Measurements from ENCODE around the gene ZNF827.

The ZNF827 gene

GRCh38 chr4:145934434-145935047, 4.1 kb downstream of the ZNF827 start:
- DNase-seq, result no peak

DNA sequence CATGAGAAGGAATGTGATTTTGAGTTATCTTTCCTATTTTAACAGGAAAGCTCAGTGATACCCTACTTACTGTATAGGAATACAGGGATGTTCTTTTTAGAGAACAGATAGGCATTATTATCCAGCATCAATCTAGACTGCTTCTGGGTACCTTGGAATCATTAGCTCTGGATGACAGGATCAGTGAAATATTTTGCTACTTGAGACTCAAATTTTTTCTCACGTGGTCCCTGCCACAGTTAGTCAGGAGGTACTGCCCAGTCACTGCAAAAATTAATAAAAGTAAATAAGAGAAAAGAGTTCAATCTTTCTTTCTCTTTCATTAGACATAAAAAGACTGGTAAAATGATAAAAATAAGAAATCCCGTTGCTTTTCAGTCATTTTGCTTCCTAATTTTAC, 5.5 kb downstream of the ZNF827 start:
- no peak for DNase-seq

- DNase-seq, result no peak
These were observed 7.2 kb downstream of the ZNF827 start for GRCh38 chr4:145931403-145931802.

GRCh38 chr4:145930592-145930991, 8.0 kb downstream of the ZNF827 start:
- DNase-seq, result no peak

- no peak for DNase-seq
These were observed 9.0 kb downstream of the ZNF827 start for GRCh38 chr4:145929415-145930178.

- no peak for DNase-seq
These were observed 9.9 kb downstream of the ZNF827 start for GRCh38 chr4:145928748-145929147.

DNA sequence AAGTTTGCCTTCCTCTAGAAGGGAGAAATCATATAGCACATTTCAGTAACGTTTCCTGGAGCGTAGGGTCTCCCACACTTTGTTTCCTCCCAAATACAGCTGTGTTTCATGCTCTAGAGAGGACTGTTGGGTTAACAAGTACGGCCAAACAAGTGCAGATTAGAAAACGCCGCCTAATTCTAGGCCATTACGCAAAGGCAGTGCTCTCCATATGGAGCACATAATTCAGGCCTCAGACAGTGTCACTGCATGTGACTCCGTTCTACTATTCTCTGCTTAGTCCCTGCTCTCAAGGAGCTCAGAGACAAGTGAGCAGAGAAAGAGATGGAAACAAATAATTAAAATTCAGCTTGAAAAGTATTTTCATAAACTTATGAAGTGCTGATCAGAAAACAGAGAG, 11.6 kb downstream of the ZNF827 start:
- DNase-seq, result no peak

- no peak for DNase-seq
These were observed 17.4 kb downstream of the ZNF827 start for GRCh38 chr4:145921231-145921630.

DNA sequence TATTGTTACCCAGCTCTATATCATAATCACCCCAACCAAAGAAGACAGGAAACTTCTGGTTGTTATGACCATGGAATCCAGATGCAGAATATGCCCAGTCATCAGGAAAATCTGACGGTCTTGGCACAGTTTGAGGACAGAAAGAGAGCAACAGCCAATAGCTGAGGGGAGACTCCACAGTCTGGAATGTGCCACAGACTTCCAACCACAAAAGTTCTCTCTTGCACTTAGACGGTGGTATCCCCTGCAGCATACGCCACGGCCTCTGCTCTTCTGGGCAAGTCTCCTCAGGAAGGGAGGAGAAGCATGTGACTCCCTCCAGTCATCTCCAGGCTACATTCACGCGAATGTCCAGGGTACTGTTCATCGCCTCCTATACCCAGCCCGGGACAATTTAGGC, 18.4 kb downstream of the ZNF827 start:
- DNase-seq, result no peak

DNA sequence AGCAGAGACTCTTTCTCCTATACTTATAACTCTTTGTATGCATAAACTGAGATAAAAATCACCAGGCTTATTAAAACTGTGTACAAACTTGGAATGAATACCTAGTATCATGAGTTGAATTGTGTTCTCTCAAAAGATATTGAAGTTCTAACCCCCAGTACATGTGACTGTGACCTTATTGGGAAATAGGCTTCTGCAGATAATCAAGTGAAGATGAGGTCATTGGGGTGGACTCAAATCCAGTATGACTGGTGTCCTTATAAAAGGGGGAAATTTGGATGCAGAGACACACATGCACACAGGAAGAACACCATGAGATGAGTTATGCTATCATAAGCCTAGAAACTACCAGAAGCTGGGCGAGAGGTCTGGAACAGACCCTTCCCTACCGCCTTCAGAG, 26.2 kb downstream of the ZNF827 start:
- DNase-seq, result no peak

DNA sequence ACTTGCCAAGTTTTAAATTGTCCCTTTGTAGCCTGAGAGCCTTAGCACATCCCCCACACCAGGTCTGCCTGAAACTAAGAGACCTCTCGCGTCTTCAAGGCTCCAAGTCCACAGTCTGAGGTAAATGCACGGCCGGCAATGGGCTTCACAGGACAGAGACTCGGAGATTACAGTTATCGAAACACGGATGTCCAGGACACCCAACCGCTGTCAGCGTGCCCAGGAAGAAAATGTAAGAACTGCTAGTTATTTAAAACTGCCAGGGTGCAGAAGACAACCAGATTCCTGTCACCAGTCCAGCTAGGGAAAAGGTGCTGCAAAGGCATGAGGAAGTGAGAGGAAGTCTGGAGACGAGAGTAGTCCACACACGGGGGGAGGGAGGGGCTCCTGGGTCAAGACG, 28.9 kb downstream of the ZNF827 start:
- no peak for DNase-seq

- DNase-seq, result no peak
These were observed 29.3 kb downstream of the ZNF827 start for GRCh38 chr4:145909281-145909715.

GRCh38 chr4:145907812-145908211, 30.8 kb downstream of the ZNF827 start:
- no peak for DNase-seq

DNA sequence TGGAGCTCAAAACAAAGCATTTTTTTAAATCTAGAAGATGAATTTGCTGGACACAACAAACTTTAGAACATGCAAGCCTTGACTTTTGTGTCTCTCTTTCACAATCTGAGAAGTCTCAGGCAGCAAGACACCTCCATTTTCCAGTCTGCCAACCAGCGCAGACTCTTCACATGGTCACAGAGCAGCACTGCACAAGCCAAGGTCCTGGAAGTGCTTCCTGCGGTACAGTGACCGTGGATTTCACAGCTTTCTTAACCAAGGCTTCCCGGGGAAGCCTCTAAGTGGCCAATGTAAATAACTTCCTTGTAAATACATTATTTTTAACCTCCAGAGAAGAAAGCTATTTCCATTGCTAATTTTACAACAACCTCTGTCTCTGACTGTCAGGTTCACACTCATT, 31.2 kb downstream of the ZNF827 start:
- DNase-seq, result no peak

GRCh38 chr4:145904413-145905177, 34.0 kb downstream of the ZNF827 start:
- DNase-seq, result no peak

DNA sequence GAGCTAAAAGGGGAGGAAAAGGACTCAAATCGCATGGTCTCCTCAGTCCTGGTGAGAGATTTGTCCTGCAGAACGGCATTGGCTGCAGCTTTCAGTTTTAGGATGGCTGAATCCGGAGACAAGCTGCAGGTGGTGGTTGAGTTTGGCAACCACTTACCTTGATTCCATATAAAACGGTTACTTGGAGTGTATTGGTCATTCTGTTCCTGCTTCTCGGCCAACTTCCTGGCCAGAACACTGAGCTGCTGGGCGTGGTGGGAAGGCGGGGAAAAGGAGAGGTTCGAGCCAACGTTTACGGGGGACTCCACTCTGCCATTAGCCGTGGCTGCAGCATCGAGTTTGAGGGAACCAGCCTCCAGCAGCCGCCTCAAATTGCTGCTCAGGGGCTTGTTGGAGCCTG, 36.1 kb downstream of the ZNF827 start:
- DNase-seq, result no peak

DNA sequence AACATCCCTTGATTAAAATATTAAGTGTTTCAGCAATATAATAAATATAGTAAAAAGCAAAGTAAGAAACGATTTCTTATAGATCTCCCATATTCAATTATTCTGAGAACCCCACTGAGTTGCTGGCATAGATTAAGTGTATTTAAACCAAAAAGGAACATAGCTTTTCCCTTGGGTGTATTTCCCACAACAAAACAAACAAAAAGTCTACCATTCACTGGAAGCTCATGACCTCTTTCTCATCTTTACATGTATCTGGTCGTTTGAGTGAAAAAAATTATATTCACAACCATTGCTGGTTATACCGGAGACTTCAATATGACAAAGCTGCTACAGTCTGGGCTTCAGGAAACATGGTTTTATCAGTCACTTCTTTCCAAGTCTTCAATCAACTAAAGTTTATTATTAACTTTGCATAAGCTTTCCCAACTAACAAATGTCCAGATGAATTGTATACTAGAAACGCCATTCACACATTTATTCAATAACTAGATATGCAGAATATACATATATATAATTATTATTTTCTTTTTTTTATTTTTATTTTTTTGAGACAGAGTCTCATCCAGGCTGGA, 38.6 kb downstream of the ZNF827 start:
- DNase-seq, result no peak

- DNase-seq, result no peak
These were observed 39.6 kb downstream of the ZNF827 start for GRCh38 chr4:145898926-145899531.

DNA sequence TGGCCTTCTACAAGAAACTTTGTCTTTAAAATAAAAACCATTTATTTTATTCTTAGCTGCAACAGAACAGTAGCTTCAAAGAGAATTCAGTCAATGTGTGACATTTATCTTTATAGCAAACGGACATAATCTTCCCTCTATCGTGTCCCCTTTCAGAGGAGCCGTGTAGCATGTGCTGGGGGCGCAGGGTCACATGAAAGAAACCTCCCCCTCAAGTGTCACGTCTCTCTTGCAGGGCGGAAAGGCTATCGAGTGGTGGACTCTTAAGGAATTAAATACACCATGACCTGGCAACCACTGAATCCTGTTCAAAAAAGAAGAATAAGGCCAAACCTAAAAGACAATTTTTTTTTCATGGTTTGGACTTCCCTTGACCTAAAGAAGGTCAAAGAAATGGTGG, 40.2 kb downstream of the ZNF827 start:
- DNase-seq, result no peak

GRCh38 chr4:145895056-145895455, 43.6 kb downstream of the ZNF827 start:
- no peak for DNase-seq

DNA sequence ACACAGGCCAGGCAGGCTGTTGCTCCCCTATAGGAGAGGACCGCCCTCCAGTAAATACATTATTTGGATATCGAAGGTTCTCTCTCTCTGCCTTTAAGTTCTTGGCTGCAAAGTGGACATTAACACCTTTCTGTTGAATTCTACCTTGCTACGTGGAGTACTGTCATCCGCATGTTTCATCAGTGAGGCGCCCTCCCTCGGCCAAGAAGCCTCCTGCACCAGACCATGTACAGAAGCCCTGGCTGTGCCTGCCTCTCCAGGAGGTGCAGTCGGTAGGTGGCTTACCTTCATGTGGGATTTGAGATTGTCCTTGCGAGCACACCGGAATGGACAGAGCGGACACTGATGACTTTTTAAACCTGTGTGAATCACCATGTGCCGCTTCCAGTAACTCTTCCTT, 46.7 kb downstream of the ZNF827 start:
- no peak for DNase-seq

GRCh38 chr4:145890689-145891088, 47.9 kb downstream of the ZNF827 start:
- DNase-seq, result no peak

DNA sequence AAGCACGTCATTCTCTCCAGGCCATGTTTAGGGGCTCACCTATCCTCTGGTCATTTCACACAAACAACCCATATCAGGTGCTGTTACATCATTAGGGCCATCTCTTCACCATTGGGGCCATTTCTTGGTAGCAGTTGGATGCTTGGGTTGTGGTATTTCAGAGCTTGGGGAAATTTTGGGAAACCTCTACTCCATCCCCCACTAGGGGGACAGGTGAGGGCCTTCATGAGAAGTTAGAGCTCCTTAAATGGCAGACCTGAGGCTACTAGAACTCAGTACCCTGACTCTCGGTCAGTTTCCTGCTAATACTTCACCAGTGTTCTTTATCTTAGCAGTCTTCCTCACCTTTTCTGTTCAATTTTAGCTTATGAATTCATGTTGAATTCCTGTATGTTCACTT, 50.2 kb downstream of the ZNF827 start:
- no peak for DNase-seq
